Activated T-cell treated with anti-CD3 and anti-CD28 coated beads, Interleukin-2, amount 50 U/mL, for 4 hours (primary cell): ENCODE measurements around the gene PLVAP. TPM values are rescaled to one million over a fixed set of nuclear protein-coding genes. Genes with fewer than 3 reads are reported as not detected.
"Not testable (repeated sequence)": the region's sequence is repeated elsewhere in the genome, so short reads cannot be mapped to it uniquely, and the experiment has no call there.

Experiments used
- ATAC-seq, 2 donors: fragments of 200-7000 bp; cut with Tn5 transposase; one replicate each; pipeline ENCODE4 v1.10.0; 2021
- DNase-seq: peaks from one replicate; pipeline ENCODE4 v3.0.0-alpha.2; 2020
- H3K27me3 Mint-ChIP-seq: one replicate; pipeline ENCODE4 v1.8.0; 2021; ENCODE audit warnings: low read depth, mixed read lengths
- H3K36me3 Mint-ChIP-seq: one replicate; pipeline ENCODE4 v1.8.0; 2022; ENCODE audit warnings: mixed read lengths; ENCODE audit not compliant: insufficient read depth
- H3K4me1 Mint-ChIP-seq: one replicate; pipeline ENCODE4 v1.8.0; 2021; ENCODE audit warnings: low read depth, mixed read lengths
- H3K4me3 Mint-ChIP-seq: one replicate; pipeline ENCODE4 v1.8.0; 2021; ENCODE audit warnings: mild to moderate bottlenecking, moderate library complexity, mixed read lengths
- H3K9me3 Mint-ChIP-seq: one replicate; pipeline ENCODE4 v1.8.0; 2021; ENCODE audit warnings: mixed read lengths
- total RNA-seq, 3 donors: library from RNA; stranded (reverse); gene quantifications; one replicate each; pipeline ENCODE4 v1.2.1, GENCODE V29; 2021

Gene PLVAP
- total RNA-seq, 3 donors from 2014 or later, result 0.18 TPM; not detected in 2

DNA sequence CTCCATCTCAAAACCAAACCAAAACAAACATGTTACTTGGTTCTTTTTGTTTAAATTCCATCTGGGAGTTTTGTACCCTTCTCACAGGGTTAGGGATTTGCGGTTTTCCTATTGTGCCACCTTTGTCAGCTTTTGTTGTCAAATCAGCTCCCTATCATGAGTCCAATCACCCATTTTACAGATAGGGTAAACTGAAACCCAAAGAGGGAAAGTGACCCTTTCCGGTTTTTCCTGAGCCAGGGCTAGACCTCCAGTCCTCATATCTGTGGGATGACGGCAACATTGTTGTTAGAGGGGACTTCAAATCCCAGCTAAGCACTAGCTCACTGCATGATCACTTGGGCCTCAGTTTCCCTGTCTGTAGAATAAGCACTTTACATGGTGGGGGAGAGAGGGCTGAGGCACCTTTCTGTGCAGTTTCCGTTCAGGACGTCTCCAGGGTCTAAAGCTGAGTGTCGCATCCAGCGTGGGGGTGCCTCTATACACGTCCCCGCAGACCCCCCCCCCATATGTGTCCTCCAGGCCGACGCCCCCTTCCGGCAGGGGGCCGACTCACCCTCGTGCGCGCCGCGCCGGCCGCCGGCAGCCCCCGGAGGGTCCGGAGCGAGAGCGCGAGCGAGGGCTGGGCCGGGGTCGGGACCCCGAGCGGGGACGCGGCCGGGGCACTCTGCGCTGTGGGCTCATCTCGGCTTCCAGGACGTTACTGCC lies 13.0 kb upstream of the PLVAP start:
- ATAC-seq (no peak), DNase-seq (no peak)
- Mint-ChIP-seq H3K27me3 (no peaks in the 10 kb centered on the region), H3K36me3 (no peaks in the 10 kb centered on the region), H3K4me3 (peak overlapping the region; percentile 87), H3K4me1 (peaks cover 20% of the 10 kb centered on the region), H3K9me3 (no peaks in the 10 kb centered on the region)

- Mint-ChIP-seq H3K4me1 (peaks cover 14% of the 10 kb centered on the region), H3K27me3 (no peaks in the 10 kb centered on the region), H3K9me3 (no peaks in the 10 kb centered on the region), H3K4me3 (peak overlapping the region; percentile 33), H3K36me3 (no peaks in the 10 kb centered on the region)
- DNase-seq, result no peak
- ATAC-seq, result no peak
Measured at GRCh38 chr19:17389288-17389687, 12.1 kb upstream of the PLVAP start.

DNA sequence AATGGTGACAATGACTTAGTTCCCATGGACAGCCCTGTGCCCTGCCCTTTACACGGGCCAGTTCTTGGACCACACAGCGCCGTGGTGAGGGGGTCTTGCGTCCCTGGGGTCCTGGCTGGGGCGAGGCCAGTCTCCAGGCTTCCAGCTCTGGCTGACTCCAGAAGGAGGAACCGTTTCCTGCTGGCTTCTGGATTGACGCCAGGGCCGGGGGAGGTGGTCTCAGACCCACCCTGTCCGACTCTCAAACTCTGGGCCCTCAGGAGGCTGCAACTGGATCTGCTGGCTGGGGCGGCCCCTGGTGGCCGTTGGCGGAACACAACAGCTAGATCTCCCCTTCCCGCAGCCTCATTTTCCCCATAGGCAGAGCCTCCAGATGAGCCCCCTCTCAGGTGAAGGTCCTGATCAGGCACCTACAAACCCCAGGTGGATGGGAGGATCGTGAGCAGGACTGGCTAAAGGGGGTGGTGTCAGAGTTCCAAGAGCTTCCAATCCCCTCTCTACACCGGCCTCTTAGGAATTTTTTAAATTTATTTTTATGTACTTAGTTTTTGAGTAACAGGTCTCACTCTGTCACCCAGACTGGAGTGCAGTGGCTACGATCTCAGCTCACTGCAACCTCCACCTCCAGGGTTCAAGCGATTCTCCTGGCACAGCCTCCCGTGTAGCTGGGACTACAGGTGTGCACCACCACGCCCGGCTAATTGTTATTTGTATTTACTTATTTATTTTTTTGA lies 8.9 kb upstream of the PLVAP start:
- DNase-seq, result peak; percentile 49

GRCh38 chr19:17380426-17381138 lies 3.4 kb upstream of the PLVAP start:
- no peak overlapping the region for H3K4me3 Mint-ChIP-seq
- peaks cover 14% of the 10 kb centered on the region for H3K27me3 Mint-ChIP-seq
- H3K36me3 Mint-ChIP-seq, result no peaks in the 10 kb centered on the region
- peaks cover 10% of the 10 kb centered on the region for H3K4me1 Mint-ChIP-seq
- no peaks in the 10 kb centered on the region for H3K9me3 Mint-ChIP-seq
- no peak for DNase-seq
- ATAC-seq, result no peak

More for the DNA sequence above, 8.9 kb upstream of the PLVAP start:
- H3K9me3 Mint-ChIP-seq, result no peaks in the 10 kb centered on the region
- ATAC-seq, result peak; percentile 45 to 60
- H3K36me3 Mint-ChIP-seq, result no peaks in the 10 kb centered on the region
- H3K4me1 Mint-ChIP-seq, result peaks cover 11% of the 10 kb centered on the region
- no peaks in the 10 kb centered on the region for H3K27me3 Mint-ChIP-seq
- no peak overlapping the region for H3K4me3 Mint-ChIP-seq

DNA sequence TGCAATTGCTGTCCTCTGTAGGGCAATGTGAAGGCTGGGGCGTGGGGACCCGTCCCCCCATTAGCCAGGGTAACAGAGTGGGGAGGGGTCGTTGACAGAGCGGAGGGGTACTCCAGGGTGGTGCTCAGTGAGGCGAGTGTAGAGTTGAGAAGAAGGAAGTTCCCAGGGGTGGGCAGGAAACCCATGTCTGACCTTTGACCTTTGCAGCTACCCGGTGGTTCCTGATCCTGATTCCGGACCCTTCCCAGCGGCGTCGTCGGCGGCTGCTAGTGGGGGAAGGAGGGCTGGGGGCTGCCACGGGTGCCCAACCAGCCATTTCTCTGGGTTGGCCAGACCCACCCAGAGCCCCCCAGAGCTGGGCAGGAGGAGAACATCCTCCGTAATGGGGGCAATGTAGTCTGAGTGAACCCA lies 2.1 kb upstream of the PLVAP start:
- peak overlapping the region; percentile 6 for H3K4me3 Mint-ChIP-seq
- no peaks in the 10 kb centered on the region for H3K9me3 Mint-ChIP-seq
- peaks cover 14% of the 10 kb centered on the region for H3K27me3 Mint-ChIP-seq
- DNase-seq (no peak), ATAC-seq (no peak)
- no peaks in the 10 kb centered on the region for H3K36me3 Mint-ChIP-seq
- peaks cover 10% of the 10 kb centered on the region for H3K4me1 Mint-ChIP-seq

DNA sequence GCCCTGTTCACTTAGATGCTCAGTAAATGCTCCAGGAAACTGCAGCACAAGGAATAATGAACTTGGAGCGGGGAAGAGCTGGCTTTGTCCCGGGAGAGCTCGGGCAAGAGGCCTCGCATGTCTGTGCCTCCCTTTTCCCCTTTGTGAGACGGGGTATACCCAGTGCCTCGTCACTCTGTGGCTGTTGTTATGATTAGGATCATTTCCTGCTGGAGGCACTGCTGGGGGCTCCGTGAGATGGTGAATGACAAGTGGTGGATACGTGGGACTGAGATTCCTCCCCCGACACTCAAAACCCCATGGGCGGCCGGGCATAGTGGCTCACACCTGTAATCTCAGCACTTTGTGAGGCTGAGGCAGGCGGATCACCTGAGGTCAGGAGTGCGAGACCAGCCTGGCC lies 1.1 kb upstream of the PLVAP start:
- Mint-ChIP-seq H3K36me3 (no peaks in the 10 kb centered on the region), H3K4me3 (no peak overlapping the region), H3K27me3 (peaks cover 14% of the 10 kb centered on the region), H3K4me1 (peaks cover 8% of the 10 kb centered on the region), H3K9me3 (no peaks in the 10 kb centered on the region)
- DNase-seq (no peak), ATAC-seq (no peak)

- Mint-ChIP-seq H3K4me1 (peaks cover 3% of the 10 kb centered on the region), H3K4me3 (no peak overlapping the region), H3K36me3 (no peaks in the 10 kb centered on the region), H3K9me3 (no peaks in the 10 kb centered on the region), H3K27me3 (peaks cover 11% of the 10 kb centered on the region)
- DNase-seq (no peak), ATAC-seq (no peak)
Measured at GRCh38 chr19:17370026-17370587, 7.0 kb downstream of the PLVAP start.

- peaks cover 10% of the 10 kb centered on the region for H3K27me3 Mint-ChIP-seq
Measured at GRCh38 chr19:17365361-17365760, 11.8 kb downstream of the PLVAP start.

DNA sequence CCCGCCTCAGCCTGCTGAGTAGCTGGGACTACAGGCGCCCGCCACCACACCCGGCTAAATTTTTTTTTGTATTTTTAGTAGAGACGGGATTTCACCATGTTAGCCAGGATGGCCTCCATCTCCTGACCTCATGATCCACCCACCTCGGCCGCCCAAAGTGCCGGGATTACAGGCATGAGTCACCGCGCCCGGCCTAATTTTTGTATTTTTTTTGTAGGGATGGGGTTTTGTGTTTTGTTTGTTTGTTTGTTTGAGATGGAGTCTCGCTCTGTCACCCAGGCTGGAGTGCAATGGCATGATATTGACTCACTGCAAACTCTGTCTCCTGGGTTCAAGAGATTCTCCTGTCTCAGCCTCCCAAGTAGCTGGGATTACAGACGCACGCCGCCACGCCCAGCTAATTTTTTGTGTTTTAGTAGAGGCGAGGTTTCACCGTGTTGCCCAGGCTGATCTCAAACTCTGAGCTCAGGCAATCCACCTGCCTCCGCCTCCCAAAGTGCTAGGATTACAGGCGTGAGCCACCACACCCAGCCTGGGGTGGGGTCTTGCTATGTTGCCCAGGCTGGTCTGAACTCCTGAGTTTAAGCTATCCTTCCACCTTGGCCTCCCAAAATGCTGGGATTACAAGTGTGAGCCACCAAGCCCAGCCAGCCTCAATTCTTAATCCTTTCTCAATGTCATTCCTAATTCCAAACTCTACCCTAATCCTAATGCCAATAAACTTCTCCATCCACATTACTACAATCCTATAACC lies 13.1 kb downstream of the PLVAP start:
- not testable (repeated sequence) for H3K4me3 Mint-ChIP-seq, H3K4me1 Mint-ChIP-seq, ATAC-seq, H3K27me3 Mint-ChIP-seq, H3K9me3 Mint-ChIP-seq, H3K36me3 Mint-ChIP-seq, DNase-seq

More at GRCh38 chr19:17365361-17365760, 11.8 kb downstream of the PLVAP start:
- ATAC-seq, result no peak
- Mint-ChIP-seq H3K9me3 (no peaks in the 10 kb centered on the region), H3K4me3 (no peak overlapping the region), H3K36me3 (no peaks in the 10 kb centered on the region), H3K4me1 (peaks cover 3% of the 10 kb centered on the region)
- DNase-seq, result no peak

DNA sequence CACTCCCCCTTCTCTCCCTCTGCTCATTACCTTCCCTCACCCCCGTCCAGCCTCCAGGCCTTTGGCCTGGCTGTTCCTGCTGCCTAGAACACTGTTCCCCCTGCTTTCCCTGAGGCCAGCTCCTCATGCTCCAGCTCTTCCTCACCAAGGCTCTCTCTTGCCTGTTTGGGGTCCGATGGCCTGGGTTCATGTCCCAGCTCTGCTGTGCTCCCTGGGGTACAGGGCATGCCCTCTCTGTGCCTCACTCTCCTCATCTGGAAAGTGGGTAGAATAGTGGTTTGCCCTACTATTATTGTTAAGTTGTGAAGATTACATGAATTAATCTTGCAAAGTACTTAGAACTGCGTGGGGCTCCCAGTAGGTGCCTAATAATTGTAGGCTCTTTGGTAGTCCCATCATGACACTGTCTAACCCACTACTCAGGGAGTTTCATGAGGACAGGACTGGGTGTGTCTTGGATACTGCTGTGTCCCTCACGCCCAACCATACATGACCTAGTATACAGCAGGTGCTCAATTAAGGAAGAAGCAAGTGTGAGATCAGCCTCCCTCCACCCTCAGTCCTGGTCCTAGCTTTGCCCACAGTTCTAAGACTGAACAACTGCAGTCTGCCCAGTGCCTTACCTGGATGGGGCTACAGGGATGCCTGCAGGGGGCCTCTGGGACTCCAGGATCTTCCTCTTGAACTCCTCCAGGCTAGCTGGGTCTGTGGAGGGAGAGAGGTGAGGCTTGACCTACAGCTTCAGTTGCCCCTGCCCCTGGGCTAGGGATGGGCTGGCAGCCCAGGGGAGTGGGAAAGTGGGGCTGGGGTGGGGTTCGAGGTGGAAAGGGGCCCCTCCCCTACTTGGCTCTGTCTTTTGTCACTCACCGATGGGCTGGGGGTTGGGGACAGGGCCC lies 17.0 kb downstream of the PLVAP start:
- Mint-ChIP-seq H3K27me3 (peaks cover 2% of the 10 kb centered on the region), H3K9me3 (no peaks in the 10 kb centered on the region), H3K4me3 (no peak overlapping the region), H3K4me1 (no peaks in the 10 kb centered on the region), H3K36me3 (no peaks in the 10 kb centered on the region)
- ATAC-seq (no peak), DNase-seq (no peak)

DNA sequence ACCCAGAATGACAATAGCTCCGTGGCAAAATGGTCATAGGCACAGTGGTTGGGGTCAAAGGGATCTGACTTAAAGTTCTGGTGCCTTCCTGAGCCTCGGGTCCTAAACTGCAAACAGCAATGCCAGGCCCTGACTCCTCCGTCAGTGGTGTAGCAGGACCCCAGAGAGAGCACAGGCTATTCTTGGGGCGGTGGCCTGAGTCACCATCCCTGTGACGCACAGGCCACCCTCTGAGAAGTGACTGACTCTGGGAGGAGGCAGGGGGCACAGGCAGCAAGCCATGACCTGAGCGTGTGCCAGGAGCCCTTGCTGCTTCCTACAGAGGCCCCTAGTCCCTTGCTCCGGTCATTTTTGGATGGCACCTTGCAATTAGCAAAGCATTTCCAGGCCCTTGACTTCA lies 18.7 kb downstream of the PLVAP start:
- Mint-ChIP-seq H3K9me3 (no peaks in the 10 kb centered on the region), H3K4me3 (no peak overlapping the region), H3K4me1 (no peaks in the 10 kb centered on the region), H3K36me3 (no peaks in the 10 kb centered on the region), H3K27me3 (peaks cover 1% of the 10 kb centered on the region)
- DNase-seq (no peak), ATAC-seq (no peak)

DNA sequence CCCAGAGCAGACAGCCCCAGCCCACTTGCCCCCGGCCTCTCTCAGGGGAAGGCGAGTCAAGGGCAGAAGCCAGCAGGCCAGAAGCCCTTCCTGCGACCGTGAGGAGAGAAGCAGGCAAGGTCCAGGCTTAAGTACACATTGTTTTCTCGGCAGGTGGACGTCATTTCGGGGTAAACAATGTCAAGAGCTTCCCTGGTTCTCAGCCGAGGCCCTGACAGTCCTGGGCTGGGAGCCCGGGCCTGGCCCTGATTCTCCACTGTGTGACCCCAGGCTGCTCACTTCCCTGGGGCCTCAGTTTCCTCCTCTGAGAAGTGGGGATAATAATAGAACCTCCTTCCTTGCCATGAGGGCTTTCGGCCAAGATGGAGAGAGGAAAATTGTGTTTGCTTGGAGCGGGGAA lies 19.4 kb downstream of the PLVAP start:
- Mint-ChIP-seq H3K4me3 (no peak overlapping the region), H3K36me3 (no peaks in the 10 kb centered on the region), H3K9me3 (no peaks in the 10 kb centered on the region), H3K27me3 (peaks cover 6% of the 10 kb centered on the region), H3K4me1 (no peaks in the 10 kb centered on the region)
- DNase-seq (no peak), ATAC-seq (no peak)

DNA sequence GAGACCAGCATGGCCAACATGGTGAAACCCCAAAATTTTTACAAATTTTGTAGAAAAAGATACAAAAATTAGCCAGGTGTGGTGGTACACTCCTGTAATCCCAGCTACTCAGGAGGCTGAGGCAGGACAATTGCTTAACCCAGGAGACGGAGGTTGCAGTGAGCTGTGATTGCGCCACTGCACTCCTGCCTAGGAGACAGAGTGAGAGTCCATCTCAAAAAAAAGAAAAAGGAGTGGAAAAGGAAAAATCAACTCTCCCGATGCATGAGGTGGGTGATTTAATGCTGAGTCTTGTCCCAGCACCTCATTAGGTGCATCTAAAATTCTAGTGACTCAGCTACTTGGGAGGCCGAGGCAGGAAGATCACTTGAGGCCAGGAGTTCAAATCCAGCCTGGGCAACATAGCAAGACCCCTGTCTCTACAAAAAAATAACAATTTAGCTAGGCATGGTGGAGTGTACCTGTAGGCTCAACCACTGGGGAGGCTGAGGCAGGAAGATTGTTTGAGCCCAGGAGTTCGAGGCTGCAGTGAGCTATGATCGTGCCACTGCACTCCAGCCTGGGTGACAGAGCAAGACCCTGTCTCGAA lies 20.0 kb downstream of the PLVAP start:
- no peak overlapping the region for H3K4me3 Mint-ChIP-seq
- H3K36me3 Mint-ChIP-seq, result no peaks in the 10 kb centered on the region
- H3K27me3 Mint-ChIP-seq, result peaks cover 9% of the 10 kb centered on the region
- no peak for ATAC-seq
- no peaks in the 10 kb centered on the region for H3K4me1 Mint-ChIP-seq
- H3K9me3 Mint-ChIP-seq, result no peaks in the 10 kb centered on the region
- no peak for DNase-seq
